NCI-H748 (cell line): ENCODE data around the gene ENKUR.
A peak's percentile ranks its signal among the peaks of the same experiment; 100 is the strongest.
"Not testable (repeated sequence)": the region's sequence is repeated elsewhere in the genome, so short reads cannot be mapped to it uniquely, and the experiment has no call there.

Experiments
- DNase-seq: peaks from one replicate; lab custom pipeline; 2025; ENCODE audit not compliant: unreplicated experiment; lab: John Stamatoyannopoulos, UW

Gene ENKUR

GRCh38 chr10:25024528-25024927 is 8.6 kb upstream of the ENKUR start:
- DNase-seq, result no peak

GRCh38 chr10:25023278-25023677 is 7.3 kb upstream of the ENKUR start:
- DNase-seq, result no peak

- no peak for DNase-seq
Measured at GRCh38 chr10:25018703-25019102, 2.7 kb upstream of the ENKUR start.

- DNase-seq, result no peak
Measured at GRCh38 chr10:25017661-25018060, 1.7 kb upstream of the ENKUR start.

- peak; percentile 62 for DNase-seq
Measured at GRCh38 chr10:25017154-25017590, 1.2 kb upstream of the ENKUR start.

GRCh38 chr10:25016376-25017153 is 607 bp upstream of the ENKUR start, which contains the start of gene THNSL1:
THNSL1 (plus strand) TSS chr10:25016612; CDS start chr10:25023224, 6,612 bp downstream.
- peak; percentile 98 for DNase-seq

- DNase-seq, result no peak
Measured at GRCh38 chr10:25014579-25014978, 1.4 kb downstream of the ENKUR start.

GRCh38 chr10:25011591-25011990 is 4.4 kb downstream of the ENKUR start:
- DNase-seq, result not testable (repeated sequence)

- no peak for DNase-seq
Measured at GRCh38 chr10:24998044-24998443, 17.9 kb downstream of the ENKUR start.

GRCh38 chr10:24995072-24995471 is 20.9 kb downstream of the ENKUR start:
- no peak for DNase-seq

GRCh38 chr10:24993237-24993958 is 22.6 kb downstream of the ENKUR start:
- no peak for DNase-seq

GRCh38 chr10:24992512-24993133 is 23.3 kb downstream of the ENKUR start:
- DNase-seq, result no peak

- DNase-seq, result no peak
Measured at GRCh38 chr10:24991298-24991697, 24.7 kb downstream of the ENKUR start.

- no peak for DNase-seq
Measured at GRCh38 chr10:24989867-24990266, 26.1 kb downstream of the ENKUR start.

GRCh38 chr10:24988831-24989640 is 26.9 kb downstream of the ENKUR start:
- DNase-seq, result no peak

- DNase-seq, result no peak
Measured at GRCh38 chr10:24984906-24985305, 31.1 kb downstream of the ENKUR start.

GRCh38 chr10:24983946-24984345 is 32.0 kb downstream of the ENKUR start:
- no peak for DNase-seq

GRCh38 chr10:24983130-24983529 is 32.8 kb downstream of the ENKUR start:
- DNase-seq, result no peak

GRCh38 chr10:24982319-24983112 is 33.4 kb downstream of the ENKUR start:
- no peak for DNase-seq

GRCh38 chr10:24981161-24981710 is 34.7 kb downstream of the ENKUR start:
- no peak for DNase-seq
